Lung (tissue), 12 donors: ENCODE measurements around the gene PPM1B. TPM values are rescaled to one million over a fixed set of nuclear protein-coding genes. Genes with fewer than 3 reads are reported as not detected.

Source experiments
- ATAC-seq: fragments of 200-7000 bp; cut with Tn5 transposase; one replicate; pipeline ENCODE4 v1.9.1; 2020; ENCODE audit warnings: moderate number of reproducible peaks; ENCODE audit not compliant: insufficient read depth, low FRiP score
- DNase-seq, 3 donors: peaks; one replicate each; pipeline ENCODE4 v3.0.0-alpha.2; 2013 to 2017
- H3K27ac ChIP-seq, 2 donors: one replicate each; pipeline ENCODE4 v1.5.1; 2013; ENCODE audit warnings: mild to moderate bottlenecking in 2 of 2, moderate library complexity in 2 of 2, control low read depth in 1 of 2, inconsistent platforms in 1 of 2, low read depth in 1 of 2, low read length in 1 of 2
- H3K27me3 ChIP-seq, 3 donors: one replicate each; pipeline ENCODE4 v1.5.1; 2013; ENCODE audit warnings: low read length in 2 of 3; ENCODE audit not compliant: control insufficient read depth in 3 of 3, insufficient read depth in 3 of 3
- H3K36me3 ChIP-seq, 4 donors: one replicate each; pipeline ENCODE4 v1.5.1; 2013; ENCODE audit warnings: low read length in 4 of 4, mild to moderate bottlenecking in 1 of 4, moderate library complexity in 1 of 4; ENCODE audit not compliant: control insufficient read depth in 4 of 4, insufficient read depth in 4 of 4
- H3K4me1 ChIP-seq, 5 donors: one replicate each; pipeline ENCODE4 v1.5.1; 2013; ENCODE audit warnings: low read length in 5 of 5, mild to moderate bottlenecking in 2 of 5, moderate library complexity in 1 of 5; ENCODE audit not compliant: control insufficient read depth in 5 of 5, insufficient read depth in 5 of 5
- H3K4me3 ChIP-seq: one replicate; pipeline ENCODE4 v1.5.1; 2013; ENCODE audit warnings: mild to moderate bottlenecking, control low read depth, moderate library complexity
- H3K9ac ChIP-seq, 2 donors: one replicate each; pipeline ENCODE4 v1.5.1; 2013; ENCODE audit warnings: low read length in 2 of 2, control low read depth in 1 of 2; ENCODE audit not compliant: insufficient read depth in 1 of 2
- H3K9me3 ChIP-seq, 4 donors: one replicate each; pipeline ENCODE4 v1.5.1; 2013; ENCODE audit warnings: low read length in 3 of 4, mild to moderate bottlenecking in 1 of 4, moderate library complexity in 1 of 4; ENCODE audit not compliant: control insufficient read depth in 4 of 4, insufficient read depth in 3 of 4
- WGBS, 2 donors: extraction: QIAGEN DNeasy Blood & Tissue Kit; methylation state at CpG; one replicate each; pipeline ENCODE4 v1.1.7; 2013; 5-methylcytosine and 5-hydroxymethylcytosine counted together
- polyA plus RNA-seq, 2 donors: library from polyadenylated mRNA; stranded (reverse); fragments of 200-250 nt; gene quantifications; one replicate each; pipeline ENCODE4 v1.2.1, GENCODE V29; 2013
- total RNA-seq, 2 donors: library from RNA; depleted of rRNA in 1 of 2; stranded (reverse); fragments of >200 nt in 1 of 2; gene quantifications; one replicate each; pipeline ENCODE4 v1.2.1, GENCODE V29; 2014 to 2021
- TF ChIP-seq, protein P1 (sequence below): IDR thresholded peaks from 2 replicates; pipeline ENCODE4 v1.5.1; 2012; ENCODE audit warnings: mild to moderate bottlenecking; ENCODE audit errors: control extremely low read depth, extremely low read depth
- donor health status: control.
- donor health status: control.
- donor health status: Bipolar disorder and iron deficiency.
- donor health status: healthy.
- donor health status: DM: yes; HTN: yes; CAD: no.

Gene PPM1B
- total and polyA plus RNA-seq, 4 donors, result 18.2 to 66.2 (median 29.6) TPM

DNA sequence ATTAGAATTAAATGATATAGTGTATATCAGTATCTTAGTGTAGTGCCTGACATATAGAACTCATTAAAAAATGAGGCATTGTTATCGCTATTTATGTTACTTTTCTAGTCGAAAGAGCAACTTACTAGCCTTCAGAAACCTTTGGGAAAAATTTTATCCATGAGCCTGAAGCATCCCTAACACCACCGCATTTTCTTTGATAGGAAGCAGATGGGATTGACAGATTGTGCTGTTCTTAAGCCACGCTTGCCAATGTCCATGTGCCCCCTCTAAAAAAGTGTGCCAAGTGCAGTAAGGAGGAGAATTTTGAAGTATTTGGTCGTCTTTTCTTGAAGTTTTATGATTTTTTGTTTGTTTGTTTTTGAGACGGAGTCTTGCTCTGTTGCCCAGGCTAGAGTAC, 29.1 kb downstream of the PPM1B start:
- H3K4me1 ChIP-seq, result peaks cover 0 to 4% (median 0%) of the 10 kb centered on the region in 5 donors
- ATAC-seq (no peak), DNase-seq (no peak)
- no peaks in the 10 kb centered on the region for H3K27me3 ChIP-seq
- H3K4me3 ChIP-seq, result no peak overlapping the region
- 93 to 96% methylated on average over 6 of the region's 6 CpGs for WGBS, 2 donors
- peaks cover 3 to 6% (median 4%) of the 10 kb centered on the region in 4 donors for H3K36me3 ChIP-seq
- TF ChIP-seq, protein P1, sequence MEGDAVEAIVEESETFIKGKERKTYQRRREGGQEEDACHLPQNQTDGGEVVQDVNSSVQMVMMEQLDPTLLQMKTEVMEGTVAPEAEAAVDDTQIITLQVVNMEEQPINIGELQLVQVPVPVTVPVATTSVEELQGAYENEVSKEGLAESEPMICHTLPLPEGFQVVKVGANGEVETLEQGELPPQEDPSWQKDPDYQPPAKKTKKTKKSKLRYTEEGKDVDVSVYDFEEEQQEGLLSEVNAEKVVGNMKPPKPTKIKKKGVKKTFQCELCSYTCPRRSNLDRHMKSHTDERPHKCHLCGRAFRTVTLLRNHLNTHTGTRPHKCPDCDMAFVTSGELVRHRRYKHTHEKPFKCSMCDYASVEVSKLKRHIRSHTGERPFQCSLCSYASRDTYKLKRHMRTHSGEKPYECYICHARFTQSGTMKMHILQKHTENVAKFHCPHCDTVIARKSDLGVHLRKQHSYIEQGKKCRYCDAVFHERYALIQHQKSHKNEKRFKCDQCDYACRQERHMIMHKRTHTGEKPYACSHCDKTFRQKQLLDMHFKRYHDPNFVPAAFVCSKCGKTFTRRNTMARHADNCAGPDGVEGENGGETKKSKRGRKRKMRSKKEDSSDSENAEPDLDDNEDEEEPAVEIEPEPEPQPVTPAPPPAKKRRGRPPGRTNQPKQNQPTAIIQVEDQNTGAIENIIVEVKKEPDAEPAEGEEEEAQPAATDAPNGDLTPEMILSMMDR, result no peak
- no peak overlapping the region for H3K27ac ChIP-seq
- H3K9me3 ChIP-seq, result no peaks in the 10 kb centered on the region
- H3K9ac ChIP-seq, result no peak overlapping the region

DNA sequence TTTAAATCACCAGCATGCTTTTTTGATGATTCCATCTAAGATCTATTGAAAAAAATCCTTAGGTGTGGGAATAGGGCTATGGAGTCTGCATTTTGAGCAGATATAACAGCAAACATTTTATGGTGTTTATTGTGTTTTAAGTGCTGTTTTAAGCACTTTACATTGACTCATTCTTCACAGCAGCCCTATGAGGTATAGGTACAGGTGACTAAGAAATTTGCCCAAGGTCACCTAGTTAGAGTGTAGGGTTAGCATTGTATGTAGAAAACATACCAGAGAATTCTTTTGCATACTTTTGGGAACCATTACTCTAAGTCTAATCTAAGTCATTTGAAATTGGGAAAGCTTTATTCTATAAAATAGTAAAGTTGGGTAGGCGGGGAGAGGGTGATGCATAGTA, 31.3 kb downstream of the PPM1B start:
- Histone ChIP-seq H3K27me3 (no peaks in the 10 kb centered on the region), H3K9me3 (no peaks in the 10 kb centered on the region), H3K27ac (no peak overlapping the region), H3K36me3 (peaks cover 3 to 6% (median 4%) of the 10 kb centered on the region in 4 donors), H3K4me1 (peaks cover 0 to 4% (median 0%) of the 10 kb centered on the region in 5 donors), H3K9ac (no peak overlapping the region), H3K4me3 (no peak overlapping the region)
- DNase-seq (no peak), ATAC-seq (no peak)
- TF ChIP-seq, protein P1, result no peak
- 99 to 100% methylated on average over 1 of the region's 1 CpG for WGBS, 2 donors

DNA sequence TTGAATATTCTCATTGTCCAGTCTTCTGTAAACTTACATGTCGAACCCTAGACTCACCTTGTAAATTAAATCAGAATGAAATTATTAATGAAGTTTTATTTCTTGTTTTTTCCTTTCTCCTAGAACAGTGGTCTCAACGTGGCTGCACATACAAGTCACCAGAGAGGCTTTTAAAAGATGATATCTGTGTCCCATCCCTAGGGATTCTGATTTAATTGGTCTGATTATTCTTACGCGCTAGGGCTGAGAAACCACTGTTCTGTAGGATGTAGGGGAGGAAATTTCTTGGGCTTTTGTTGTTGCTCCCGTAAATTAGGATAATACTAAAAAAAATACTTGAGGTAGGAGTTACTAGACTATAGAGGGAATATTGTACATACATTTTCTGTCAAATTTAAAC, 32.1 kb downstream of the PPM1B start:
- 93 to 97% methylated on average over 5 of the region's 5 CpGs for WGBS, 2 donors
- Histone ChIP-seq H3K4me1 (peaks cover 0 to 4% (median 0%) of the 10 kb centered on the region in 5 donors), H3K36me3 (peaks cover 3 to 6% (median 4%) of the 10 kb centered on the region in 4 donors), H3K27me3 (no peaks in the 10 kb centered on the region), H3K9me3 (no peaks in the 10 kb centered on the region), H3K27ac (no peak overlapping the region), H3K9ac (no peak overlapping the region), H3K4me3 (no peak overlapping the region)
- ATAC-seq (no peak), DNase-seq (no peak)
- TF ChIP-seq, protein P1, result no peak

DNA sequence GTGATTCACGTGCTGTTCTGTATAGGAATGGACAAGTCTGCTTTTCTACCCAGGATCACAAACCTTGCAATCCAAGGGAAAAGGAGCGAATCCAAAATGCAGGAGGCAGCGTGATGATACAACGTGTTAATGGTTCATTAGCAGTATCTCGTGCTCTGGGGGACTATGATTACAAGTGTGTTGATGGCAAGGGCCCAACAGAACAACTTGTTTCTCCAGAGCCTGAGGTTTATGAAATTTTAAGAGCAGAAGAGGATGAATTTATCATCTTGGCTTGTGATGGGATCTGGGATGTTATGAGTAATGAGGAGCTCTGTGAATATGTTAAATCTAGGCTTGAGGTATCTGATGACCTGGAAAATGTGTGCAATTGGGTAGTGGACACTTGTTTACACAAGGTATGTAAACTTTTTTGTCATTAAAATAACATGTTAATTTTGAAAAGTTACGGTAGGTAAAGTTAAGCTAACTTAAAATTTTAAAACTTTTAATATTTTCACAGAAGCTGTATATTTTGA, 33.0 kb downstream of the PPM1B start:
- H3K27ac ChIP-seq, result no peak overlapping the region
- H3K9ac ChIP-seq, result no peak overlapping the region
- H3K27me3 ChIP-seq, result no peaks in the 10 kb centered on the region
- H3K4me3 ChIP-seq, result no peak overlapping the region
- DNase-seq, result no peak
- WGBS, 2 donors, result 94 to 96% methylated on average over 6 of the region's 6 CpGs
- H3K9me3 ChIP-seq, result no peaks in the 10 kb centered on the region
- TF ChIP-seq, protein P1, result no peak
- peaks cover 0 to 2% (median 0%) of the 10 kb centered on the region in 5 donors for H3K4me1 ChIP-seq
- peaks cover 0 to 6% (median 3%) of the 10 kb centered on the region in 4 donors for H3K36me3 ChIP-seq
- ATAC-seq, result no peak
